Measurements from ENCODE around the gene TGIF2.

DNA sequence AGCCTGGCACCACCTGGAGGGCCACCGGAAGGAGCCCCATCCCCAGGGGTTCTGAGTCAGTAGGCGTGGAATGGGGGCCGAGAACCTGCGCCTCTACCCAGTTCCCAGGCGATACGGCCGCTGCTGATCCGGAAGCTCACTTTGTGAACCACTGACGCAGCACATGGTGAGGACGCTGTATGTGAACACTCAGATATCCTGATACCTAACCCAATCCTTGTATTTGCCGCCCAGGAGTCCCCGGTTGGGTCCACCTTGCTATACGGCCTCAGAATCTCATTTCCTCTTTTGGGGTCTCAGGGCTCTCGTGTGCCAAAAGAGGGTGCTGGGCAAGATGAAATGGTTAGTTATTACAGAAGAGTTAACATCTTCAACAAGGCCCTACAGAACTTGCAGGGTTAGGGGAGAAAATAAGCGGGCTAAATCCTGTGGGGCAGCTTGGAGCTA lies 31.6 kb downstream of the TGIF2 start:
- no peak for TF ChIP-seq ZNF433 (tag by site-specific recombination; IDR thresholded peaks at IDR 0.05; ENCODE audit: low read depth)
- TF ChIP-seq, protein P1, sequence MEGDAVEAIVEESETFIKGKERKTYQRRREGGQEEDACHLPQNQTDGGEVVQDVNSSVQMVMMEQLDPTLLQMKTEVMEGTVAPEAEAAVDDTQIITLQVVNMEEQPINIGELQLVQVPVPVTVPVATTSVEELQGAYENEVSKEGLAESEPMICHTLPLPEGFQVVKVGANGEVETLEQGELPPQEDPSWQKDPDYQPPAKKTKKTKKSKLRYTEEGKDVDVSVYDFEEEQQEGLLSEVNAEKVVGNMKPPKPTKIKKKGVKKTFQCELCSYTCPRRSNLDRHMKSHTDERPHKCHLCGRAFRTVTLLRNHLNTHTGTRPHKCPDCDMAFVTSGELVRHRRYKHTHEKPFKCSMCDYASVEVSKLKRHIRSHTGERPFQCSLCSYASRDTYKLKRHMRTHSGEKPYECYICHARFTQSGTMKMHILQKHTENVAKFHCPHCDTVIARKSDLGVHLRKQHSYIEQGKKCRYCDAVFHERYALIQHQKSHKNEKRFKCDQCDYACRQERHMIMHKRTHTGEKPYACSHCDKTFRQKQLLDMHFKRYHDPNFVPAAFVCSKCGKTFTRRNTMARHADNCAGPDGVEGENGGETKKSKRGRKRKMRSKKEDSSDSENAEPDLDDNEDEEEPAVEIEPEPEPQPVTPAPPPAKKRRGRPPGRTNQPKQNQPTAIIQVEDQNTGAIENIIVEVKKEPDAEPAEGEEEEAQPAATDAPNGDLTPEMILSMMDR (tag by site-specific recombination; IDR thresholded peaks at IDR 0.05) = no peak
- TF ChIP-seq PBX3 (CRISPR knock-in tag; IDR thresholded peaks at IDR 0.05) = no peak
- TF ChIP-seq ZNF610 (tag by site-specific recombination; IDR thresholded peaks at IDR 0.05; ENCODE audit: borderline replicate concordance) = no peak
- TF ChIP-seq HOXA7 (CRISPR knock-in tag; IDR thresholded peaks at IDR 0.05; ENCODE audit: borderline replicate concordance) = no peak
- TF ChIP-seq ZNF629 (tag by site-specific recombination; IDR thresholded peaks at IDR 0.05) = no peak
- TF ChIP-seq ZNF19 (tag by site-specific recombination; IDR thresholded peaks at IDR 0.05; ENCODE audit: low read depth) = no peak
- TF ChIP-seq OSR2 (tag by site-specific recombination; IDR thresholded peaks at IDR 0.05) = no peak
